ENCODE results near the gene ITGB4. TPM values are rescaled to one million over a fixed set of nuclear protein-coding genes. Genes with fewer than 3 reads are reported as not detected.

Gene ITGB4
- total and polyA plus RNA-seq, 2 of the 13 experiments (the other 11 are each of a cell fraction or from before 2014, with no cell fraction given) = 6.9 to 14.5 TPM

- TF ChIP-seq MTERF4 (CRISPR knock-in tag; IDR thresholded peaks at IDR 0.05) (peak; percentile 28; the same call in 1 of the 2 replicates), NFYC (CRISPR knock-in tag; IDR thresholded peaks at IDR 0.05) (no peak; the same call in 1 of the 2 replicates), SRSF9 (IDR thresholded peaks at IDR 0.05; ENCODE audit: borderline replicate concordance, insufficient read depth, low read depth, low read length, poor library complexity, severe bottlenecking) (no peak), ZNF362 (CRISPR knock-in tag; IDR thresholded peaks at IDR 0.05; ENCODE audit: borderline replicate concordance) (no peak), ZNF776 (CRISPR knock-in tag; IDR thresholded peaks at IDR 0.05) (peak; percentile 82; the same call in 1 of the 2 replicates), HNRNPL (IDR thresholded peaks at IDR 0.05; ENCODE audit: low read depth, low read length) (no peak), ZBTB1 (CRISPR knock-in tag; IDR thresholded peaks at IDR 0.05; ENCODE audit: borderline replicate concordance) (no peak), PBX2 (CRISPR knock-in tag; IDR thresholded peaks at IDR 0.05) (no peak), ZNF292 (CRISPR knock-in tag; IDR thresholded peaks at IDR 0.05; ENCODE audit: borderline replicate concordance, low read depth) (no peak), ZNF629 (CRISPR knock-in tag; conservative IDR thresholded peaks at IDR 0.05) (0 out of 2 replicates have a peak, but pooled peaks have one; percentile 1), SRF (IDR thresholded peaks at IDR 0.05; ENCODE audit: low read depth, low read length) (0 out of 2 replicates have a peak, but pooled peaks have one; percentile 20), MXD1 (CRISPR knock-in tag; IDR thresholded peaks at IDR 0.05) (no peak), ZNF614 (CRISPR knock-in tag; IDR thresholded peaks at IDR 0.05; ENCODE audit: borderline replicate concordance) (0 out of 2 replicates have a peak, but pooled peaks have one; percentile 19), ZNF121 (CRISPR knock-in tag; IDR thresholded peaks at IDR 0.05) (no peak), SNAPC5 (CRISPR knock-in tag; IDR thresholded peaks at IDR 0.05; ENCODE audit: borderline replicate concordance) (peak; percentile 16; the same call in 1 of the 2 replicates), SIN3A (IDR thresholded peaks at IDR 0.05; ENCODE audit: borderline replicate concordance, low read depth, low read length) (no peak), TFE3 (CRISPR knock-in tag; IDR thresholded peaks at IDR 0.05) (no peak), KLF13 (CRISPR knock-in tag; IDR thresholded peaks at IDR 0.05) (no peak), ZNF12 (CRISPR knock-in tag; IDR thresholded peaks at IDR 0.05) (no peak; the same call in 1 of the 2 replicates), ZBED4 (CRISPR knock-in tag; IDR thresholded peaks at IDR 0.05; ENCODE audit: borderline replicate concordance) (no peak; the same call in 1 of the 2 replicates)
These were observed 63.3 kb downstream of the ITGB4 start, which contains the start of gene UNK (continued) for GRCh38 chr17:75784473-75785015.
